ENCODE results near the gene XXYLT1.
"Not testable (repeated sequence)": the region's sequence is repeated elsewhere in the genome, so short reads cannot be mapped to it uniquely, and the experiment has no call there.

The XXYLT1 gene

GRCh38 chr3:195250473-195251251, 20.3 kb downstream of the XXYLT1 start:
- no peak for DNase-seq (ENCODE audit: low read depth in 2 of 2)

GRCh38 chr3:195249858-195250464, 21.0 kb downstream of the XXYLT1 start:
- no peak for DNase-seq (ENCODE audit: low read depth in 2 of 2)

GRCh38 chr3:195249057-195249770, 21.7 kb downstream of the XXYLT1 start:
- no peak for DNase-seq (ENCODE audit: low read depth in 2 of 2)

- no peak for DNase-seq (ENCODE audit: low read depth in 2 of 2)
Observed at GRCh38 chr3:195248281-195248680, 22.7 kb downstream of the XXYLT1 start.

GRCh38 chr3:195247863-195248189, 23.1 kb downstream of the XXYLT1 start:
- DNase-seq (ENCODE audit: low read depth in 2 of 2) = no peak

- DNase-seq (ENCODE audit: low read depth in 2 of 2) = no peak
Observed at GRCh38 chr3:195247086-195247862, 23.7 kb downstream of the XXYLT1 start.

GRCh38 chr3:195246581-195246995, 24.4 kb downstream of the XXYLT1 start:
- DNase-seq (ENCODE audit: low read depth in 2 of 2) = no peak

DNA sequence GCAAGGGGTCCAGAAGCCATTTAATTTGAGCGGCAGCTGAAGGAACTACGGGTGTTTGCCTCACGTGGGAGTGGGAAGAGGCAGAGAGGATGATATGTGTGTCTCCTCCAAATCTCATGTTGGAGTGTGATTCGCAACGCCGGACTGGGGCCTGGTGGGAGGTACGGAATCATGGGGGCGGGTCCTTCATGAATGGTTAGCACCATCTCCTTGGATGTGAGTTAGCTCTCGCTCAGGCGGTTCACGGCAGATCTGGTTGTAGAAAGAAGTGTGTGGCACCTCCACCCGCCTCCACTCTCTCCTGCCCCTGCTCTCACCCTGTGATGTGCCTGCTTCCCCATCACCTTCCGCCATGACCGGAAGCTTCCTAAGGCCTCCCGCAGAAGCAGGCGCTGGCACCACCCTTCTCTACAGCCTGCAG, 25.4 kb downstream of the XXYLT1 start:
- DNase-seq (ENCODE audit: low read depth in 2 of 2) = no peak

DNA sequence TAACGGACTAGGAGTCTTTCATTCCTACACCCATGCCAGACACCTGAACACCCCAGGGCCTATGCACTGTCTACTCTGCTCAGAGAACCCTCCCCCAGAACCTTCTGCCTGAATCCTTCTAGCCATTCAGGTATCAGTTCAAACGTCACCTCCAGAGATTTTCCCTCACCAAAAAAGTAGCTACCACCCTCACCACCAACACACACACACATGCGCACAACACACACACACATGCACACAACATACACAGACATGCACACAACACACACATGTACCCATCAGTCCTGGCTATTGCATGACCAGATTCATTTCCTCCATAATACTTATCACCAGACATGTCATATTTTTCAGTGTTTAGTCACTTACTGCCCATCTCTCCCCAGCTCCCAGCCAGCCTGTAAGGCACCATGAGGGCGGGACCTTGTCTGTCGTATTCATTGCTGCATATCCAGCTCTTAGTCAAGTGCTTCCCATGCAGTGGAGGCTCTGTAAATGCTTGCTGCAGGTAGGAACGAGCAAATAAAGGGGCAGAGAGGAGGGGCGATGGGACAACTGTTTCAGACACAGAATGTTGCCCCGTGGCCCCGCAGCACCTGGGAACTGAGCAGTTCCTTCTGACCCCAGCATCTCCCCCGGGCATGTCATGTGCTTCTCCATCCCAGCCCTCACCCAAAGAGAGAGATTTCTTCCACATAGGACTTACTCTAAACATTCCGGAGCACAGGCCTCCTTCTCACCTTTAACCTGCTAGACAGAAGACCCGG, 29.2 kb downstream of the XXYLT1 start:
- no peak for DNase-seq (ENCODE audit: low read depth in 2 of 2)

DNA sequence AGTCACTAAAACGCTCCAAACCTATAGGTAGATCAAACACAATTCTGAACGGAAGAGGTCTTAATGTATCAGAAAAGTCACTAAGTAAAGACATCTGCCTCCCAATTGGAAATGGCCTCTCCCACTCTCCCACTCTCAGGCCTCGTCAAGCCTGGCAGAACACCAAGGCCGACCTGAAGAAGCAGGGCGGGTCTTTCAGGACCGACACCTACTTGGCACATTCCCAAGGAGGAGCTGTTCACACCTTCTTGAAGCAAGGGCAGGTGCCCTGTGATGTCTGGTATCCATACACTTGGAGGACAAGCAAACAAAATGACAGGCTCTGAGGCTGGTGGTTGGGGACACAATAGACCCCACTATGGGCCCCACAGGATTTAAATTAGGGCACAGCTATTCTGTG, 30.0 kb downstream of the XXYLT1 start:
- no peak for DNase-seq (ENCODE audit: low read depth in 2 of 2)

GRCh38 chr3:195240171-195240701, 30.7 kb downstream of the XXYLT1 start:
- no peak for DNase-seq (ENCODE audit: low read depth in 2 of 2)

- no peak for DNase-seq (ENCODE audit: low read depth in 2 of 2)
Observed at GRCh38 chr3:195239121-195239520, 31.8 kb downstream of the XXYLT1 start.

- DNase-seq (ENCODE audit: low read depth in 2 of 2) = no peak
Observed at GRCh38 chr3:195238586-195239118, 32.3 kb downstream of the XXYLT1 start.

- no peak for DNase-seq (ENCODE audit: low read depth in 2 of 2)
Observed at GRCh38 chr3:195238081-195238571, 32.8 kb downstream of the XXYLT1 start.

DNA sequence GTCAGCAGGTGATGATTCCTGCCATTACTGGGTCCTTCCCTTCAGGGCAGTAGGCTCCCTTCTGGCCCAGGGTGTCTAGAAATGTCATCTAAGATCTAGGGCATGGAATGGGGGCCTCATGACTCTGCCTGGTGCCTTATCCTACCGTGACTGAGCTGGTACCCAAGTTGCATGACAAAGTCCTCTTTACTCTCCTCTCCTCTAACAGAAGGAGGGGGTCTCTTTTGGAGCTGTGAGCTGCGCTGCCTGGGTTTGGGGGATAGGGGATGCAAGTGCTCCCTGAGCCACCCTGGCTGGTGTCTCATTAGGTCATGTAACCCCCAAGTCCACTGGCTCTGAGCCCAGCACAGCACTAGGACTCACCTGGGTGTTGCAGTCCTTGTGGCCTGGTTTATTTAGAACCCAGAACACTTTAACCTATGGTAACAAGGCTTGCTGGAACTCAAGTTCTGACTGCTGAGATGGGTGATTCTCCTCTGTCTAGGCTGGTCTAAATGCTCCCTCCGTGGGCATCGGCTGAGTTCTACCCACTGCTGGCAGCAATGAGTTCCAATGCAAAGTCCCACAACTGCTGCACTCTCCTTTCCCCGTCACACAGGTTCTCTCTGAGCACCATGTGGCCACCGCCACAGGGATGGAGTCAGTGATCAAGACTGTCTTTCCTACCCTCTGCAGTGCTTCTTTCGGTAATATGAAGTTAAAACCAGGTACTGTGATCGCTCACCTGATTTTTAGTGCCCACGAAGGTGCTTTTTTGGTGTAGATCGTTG, 34.0 kb downstream of the XXYLT1 start:
- no peak for DNase-seq (ENCODE audit: low read depth in 2 of 2)

DNA sequence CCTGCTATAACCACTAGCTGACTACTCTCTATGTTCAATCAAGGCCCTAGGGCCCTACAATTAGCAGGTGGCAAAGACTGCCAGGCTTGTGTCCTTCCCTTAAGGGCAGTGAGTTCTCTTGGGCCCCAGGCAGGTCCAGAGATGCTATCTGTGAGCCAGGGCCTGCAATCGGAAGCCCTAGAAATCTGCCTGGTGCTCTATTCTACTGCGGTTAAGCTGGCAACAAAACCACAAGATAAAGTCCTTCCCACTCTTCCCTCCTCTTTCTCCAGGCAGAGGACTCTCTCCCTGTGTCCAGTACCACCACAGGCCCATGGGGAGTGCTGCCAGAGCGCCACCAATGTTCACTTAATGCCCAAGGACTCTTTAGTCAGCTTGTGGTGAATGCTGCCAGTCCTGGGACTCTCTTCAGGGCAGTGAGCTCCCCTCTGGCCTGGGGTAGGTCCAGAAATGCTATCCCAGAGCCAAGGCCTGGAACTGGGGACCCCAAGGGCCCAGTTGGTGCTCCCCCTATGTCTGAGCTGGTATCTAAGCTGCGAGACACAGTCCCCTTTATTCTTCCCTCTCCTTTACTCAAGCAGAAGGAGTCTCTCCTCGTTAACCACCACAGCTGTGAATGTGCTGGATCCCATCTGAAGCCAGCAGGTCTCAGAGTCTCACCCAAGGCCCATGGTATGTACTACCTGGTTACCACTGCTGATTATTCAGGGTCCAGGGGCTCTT, 34.7 kb downstream of the XXYLT1 start:
- DNase-seq (ENCODE audit: low read depth in 2 of 2) = no peak

DNA sequence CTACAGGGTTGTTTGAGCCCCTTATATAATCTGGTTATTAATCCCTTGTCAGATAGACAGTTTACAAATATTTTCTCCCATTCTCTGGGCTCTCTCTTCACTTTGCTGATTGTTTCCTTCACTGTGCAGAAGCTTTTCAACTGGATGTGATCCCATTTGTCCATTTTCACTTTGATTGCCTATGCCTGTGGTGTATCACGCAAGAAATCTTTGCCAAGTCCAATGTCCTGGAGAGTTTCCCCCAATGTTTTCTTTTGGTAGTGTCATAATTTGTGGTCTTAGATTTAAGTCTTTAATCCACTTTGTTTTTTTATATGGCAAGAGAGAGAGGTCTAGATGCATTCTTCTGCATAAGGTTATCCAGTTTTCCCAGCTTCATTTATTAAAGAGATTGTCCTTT, 40.7 kb downstream of the XXYLT1 start:
- DNase-seq (ENCODE audit: low read depth in 2 of 2) = no peak

DNA sequence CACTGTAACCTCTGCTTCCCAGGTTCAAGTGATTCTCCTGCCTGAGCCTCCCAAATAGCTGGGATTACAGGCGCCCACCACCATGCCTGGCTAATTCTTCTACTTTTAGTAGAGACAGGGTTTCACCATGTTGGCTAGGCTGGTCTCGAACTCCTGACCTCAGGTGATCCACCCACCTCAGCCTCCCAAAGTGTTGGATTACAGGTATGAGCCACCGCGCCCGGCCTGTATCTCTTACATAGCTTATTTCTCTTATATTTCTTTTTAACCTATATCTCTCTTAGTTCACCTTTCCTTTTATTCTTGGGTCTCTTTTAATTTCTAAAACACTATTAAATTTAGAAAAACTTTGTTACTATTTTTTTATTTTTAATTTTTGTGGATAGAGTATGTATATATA, 42.1 kb downstream of the XXYLT1 start:
- not testable (repeated sequence) for DNase-seq (ENCODE audit: low read depth in 2 of 2)

GRCh38 chr3:195227871-195228270, 43.1 kb downstream of the XXYLT1 start:
- no peak for DNase-seq (ENCODE audit: low read depth in 2 of 2)
